Stimulated activated CD8-positive, alpha-beta memory T cell treated with anti-CD3 and anti-CD28 coated beads, Interleukin-7, amount 100 ng/mL, for 1 hour (primary cell): ENCODE data around the gene ADAMTS2.

Experiments used
- DNase-seq, 2 donors: peaks; one replicate each; pipeline ENCODE4 v3.0.0-alpha.2; 2020; ENCODE audit warnings: low read depth in 2 of 2

ADAMTS2 gene

GRCh38 chr5:179232091-179232735, 113.0 kb downstream of the ADAMTS2 start:
- DNase-seq, result no peak

GRCh38 chr5:179231309-179231708, 114.0 kb downstream of the ADAMTS2 start:
- no peak for DNase-seq

GRCh38 chr5:179230061-179230461, 115.2 kb downstream of the ADAMTS2 start:
- DNase-seq, result no peak

GRCh38 chr5:179229331-179229831, 115.9 kb downstream of the ADAMTS2 start:
- no peak for DNase-seq

GRCh38 chr5:179228341-179229121, 116.7 kb downstream of the ADAMTS2 start:
- DNase-seq, result no peak

GRCh38 chr5:179227580-179228311, 117.5 kb downstream of the ADAMTS2 start:
- DNase-seq, result no peak

- DNase-seq, result no peak
Measured at GRCh38 chr5:179227229-179227579, 118.1 kb downstream of the ADAMTS2 start.

- DNase-seq, result no peak
Measured at GRCh38 chr5:179226696-179227095, 118.6 kb downstream of the ADAMTS2 start.

- DNase-seq, result no peak
Measured at GRCh38 chr5:179225387-179225786, 119.9 kb downstream of the ADAMTS2 start.

GRCh38 chr5:179224741-179225140, 120.5 kb downstream of the ADAMTS2 start:
- DNase-seq, result no peak

- DNase-seq, result no peak
Measured at GRCh38 chr5:179223961-179224360, 121.3 kb downstream of the ADAMTS2 start.

GRCh38 chr5:179223528-179223927, 121.7 kb downstream of the ADAMTS2 start:
- DNase-seq, result no peak

GRCh38 chr5:179222246-179223017, 122.8 kb downstream of the ADAMTS2 start:
- no peak for DNase-seq

- no peak for DNase-seq
Measured at GRCh38 chr5:179221877-179222220, 123.4 kb downstream of the ADAMTS2 start.

GRCh38 chr5:179221196-179221876, 123.9 kb downstream of the ADAMTS2 start:
- no peak for DNase-seq

- no peak for DNase-seq
Measured at GRCh38 chr5:179220716-179221115, 124.5 kb downstream of the ADAMTS2 start.

GRCh38 chr5:179219661-179220620, 125.3 kb downstream of the ADAMTS2 start:
- DNase-seq, result no peak

GRCh38 chr5:179218943-179219330, 126.3 kb downstream of the ADAMTS2 start:
- DNase-seq, result no peak

- DNase-seq, result no peak
Measured at GRCh38 chr5:179217956-179218942, 127.0 kb downstream of the ADAMTS2 start.
